ENCODE data around the gene PIK3CA. TPM values are rescaled to one million over a fixed set of nuclear protein-coding genes. Genes with fewer than 3 reads are reported as not detected.
"Not testable (repeated sequence)": the region's sequence is repeated elsewhere in the genome, so short reads cannot be mapped to it uniquely, and the experiment has no call there.

PIK3CA gene
- total RNA-seq, 2 donors from 2014 or later = 11.3 to 18.0 TPM

- Histone ChIP-seq H3K9ac (ENCODE audit: low read depth in 2 of 2, low read length in 2 of 2) (no peak overlapping the region), H3K9me3 (no peaks in the 10 kb centered on the region), H3K4me1 (no peaks in the 10 kb centered on the region), H3K27ac (no peak overlapping the region), H3K4me3 (no peak overlapping the region), H3K36me3 (no peaks in the 10 kb centered on the region), H3K27me3 (no peaks in the 10 kb centered on the region)
- TF ChIP-seq CTCF (IDR thresholded peaks at IDR 0.05) = no peak
- no peak for DNase-seq
- intact Hi-C loops (cut with DNase I) = no loop called here
Observed at GRCh38 chr3:179266701-179267211, 118.6 kb downstream of the PIK3CA start.

GRCh38 chr3:179268400-179269051 lies 120.4 kb downstream of the PIK3CA start:
- no peak for DNase-seq
- no peaks in the 10 kb centered on the region for H3K36me3 ChIP-seq
- H3K4me1 ChIP-seq = no peaks in the 10 kb centered on the region
- no peak overlapping the region for H3K4me3 ChIP-seq
- no peaks in the 10 kb centered on the region for H3K9me3 ChIP-seq
- no peak overlapping the region for H3K27ac ChIP-seq
- intact Hi-C loops (cut with DNase I) = no loop called here
- H3K9ac ChIP-seq (ENCODE audit: low read depth in 2 of 2, low read length in 2 of 2) = no peak overlapping the region
- H3K27me3 ChIP-seq = no peaks in the 10 kb centered on the region
- TF ChIP-seq CTCF (IDR thresholded peaks at IDR 0.05) = no peak

- no peak for TF ChIP-seq CTCF (IDR thresholded peaks at IDR 0.05)
- Histone ChIP-seq H3K9ac (ENCODE audit: low read depth in 2 of 2, low read length in 2 of 2) (no peak overlapping the region), H3K4me3 (no peak overlapping the region), H3K9me3 (no peaks in the 10 kb centered on the region), H3K27ac (no peak overlapping the region), H3K27me3 (no peaks in the 10 kb centered on the region), H3K36me3 (no peaks in the 10 kb centered on the region), H3K4me1 (no peaks in the 10 kb centered on the region)
- intact Hi-C loops (cut with DNase I) = no loop called here
- DNase-seq = no peak
Observed at GRCh38 chr3:179269152-179269707, 121.1 kb downstream of the PIK3CA start.

- Histone ChIP-seq H3K9me3 (no peaks in the 10 kb centered on the region), H3K9ac (ENCODE audit: low read depth in 2 of 2, low read length in 2 of 2) (no peak overlapping the region), H3K27me3 (no peaks in the 10 kb centered on the region), H3K27ac (no peak overlapping the region), H3K4me1 (no peaks in the 10 kb centered on the region), H3K4me3 (no peak overlapping the region), H3K36me3 (no peaks in the 10 kb centered on the region)
- no peak for TF ChIP-seq CTCF (IDR thresholded peaks at IDR 0.05)
- intact Hi-C loops (cut with DNase I) = no loop called here
- no peak for DNase-seq
Observed at GRCh38 chr3:179272385-179272784, 124.2 kb downstream of the PIK3CA start.

GRCh38 chr3:179274434-179274833 lies 126.3 kb downstream of the PIK3CA start:
- H3K27ac ChIP-seq; H3K9ac ChIP-seq (ENCODE audit: low read depth in 2 of 2, low read length in 2 of 2); DNase-seq; H3K27me3 ChIP-seq; H3K4me1 ChIP-seq; H3K9me3 ChIP-seq; intact Hi-C loops (cut with DNase I); H3K36me3 ChIP-seq; H3K4me3 ChIP-seq: not testable (repeated sequence)

- DNase-seq = no peak
- Histone ChIP-seq H3K27ac (no peak overlapping the region), H3K4me1 (no peaks in the 10 kb centered on the region), H3K27me3 (no peaks in the 10 kb centered on the region), H3K4me3 (no peak overlapping the region), H3K9me3 (no peaks in the 10 kb centered on the region), H3K9ac (ENCODE audit: low read depth in 2 of 2, low read length in 2 of 2) (no peak overlapping the region), H3K36me3 (no peaks in the 10 kb centered on the region)
- intact Hi-C loops (cut with DNase I) = no loop called here
- no peak for TF ChIP-seq CTCF (IDR thresholded peaks at IDR 0.05)
Observed at GRCh38 chr3:179276001-179276400, 127.8 kb downstream of the PIK3CA start.
